CD4-positive, alpha-beta T cell (primary cell): ENCODE data around the gene ZNF624. TPM values are rescaled to one million over a fixed set of nuclear protein-coding genes. Genes with fewer than 3 reads are reported as not detected.
A peak's percentile ranks its signal among the peaks of the same experiment; 100 is the strongest.
"Not testable (repeated sequence)": the region's sequence is repeated elsewhere in the genome, so short reads cannot be mapped to it uniquely, and the experiment has no call there.

Experiments used
- ATAC-seq: fragments of 200-7000 bp; cut with Tn5 transposase; one replicate; pipeline ENCODE4 v1.10.0; 2022; ENCODE audit warnings: mild to moderate bottlenecking; ENCODE audit not compliant: poor library complexity
- CTCF ChIA-PET: fragments of 350-600 bp; sonication (Branson Sonifier 250); formaldehyde crosslinking; loops from one replicate; lab custom pipeline; 2021; ENCODE audit warnings: antibody characterized with exemption, inconsistent platforms; lab: Charles Lee
- POLR2A ChIA-PET: fragments of 350-600 bp; sonication (Branson Sonifier 250); formaldehyde crosslinking; loops from one replicate; lab custom pipeline; 2021; ENCODE audit warnings: antibody characterized with exemption, inconsistent platforms; lab: Charles Lee
- DNase-seq, 14 experiments: peaks; one replicate each; pipeline ENCODE4 v3.0.0-alpha.2; 2013 to 2020; ENCODE audit warnings: mixed read lengths in 2 of 14
- H3K27ac ChIP-seq, 2 donors: one replicate each; pipeline versions ENCODE4 v1.5.1 to v1.7.0; 2013; ENCODE audit warnings: low read length in 2 of 2, low read depth in 1 of 2, mild to moderate bottlenecking in 1 of 2
- H3K27me3 ChIP-seq, 2 experiments: 1 replicate in 1 of 2; 2 replicates in 1 of 2; pipeline versions ENCODE4 v1.6.1 to v1.7.0; 2013; ENCODE audit warnings: low read length in 2 of 2, control low read depth in 1 of 2, mild to moderate bottlenecking in 1 of 2, moderate library complexity in 1 of 2; ENCODE audit not compliant: insufficient read depth in 2 of 2, control insufficient read depth in 1 of 2
- H3K36me3 ChIP-seq: one replicate; pipeline ENCODE4 v1.6.1; 2013; ENCODE audit warnings: low read length, control low read depth; ENCODE audit not compliant: insufficient read depth
- H3K4me1 ChIP-seq: one replicate; pipeline ENCODE4 v1.6.1; 2013; ENCODE audit warnings: low read length, control low read depth; ENCODE audit not compliant: insufficient read depth
- H3K4me3 ChIP-seq: one replicate; pipeline ENCODE4 v1.5.1; 2013; ENCODE audit warnings: mild to moderate bottlenecking, low read length, moderate library complexity
- H3K9me3 ChIP-seq, 2 experiments: 1 replicate in 1 of 2; 2 replicates in 1 of 2; pipeline versions ENCODE4 v1.6.1 to v1.7.0; 2013; ENCODE audit warnings: low read length in 2 of 2, mild to moderate bottlenecking in 2 of 2, control low read depth in 1 of 2, moderate library complexity in 1 of 2; ENCODE audit not compliant: control insufficient read depth in 1 of 2, insufficient read depth in 1 of 2
- H3K27ac Mint-ChIP-seq: one replicate; pipeline ENCODE4 v1.8.0; 2020; ENCODE audit warnings: mixed read lengths
- H3K27me3 Mint-ChIP-seq: one replicate; pipeline ENCODE4 v1.8.0; 2021; ENCODE audit warnings: mixed read lengths
- H3K36me3 Mint-ChIP-seq: one replicate; pipeline ENCODE4 v1.8.0; 2021; ENCODE audit warnings: low read depth, mixed read lengths
- H3K4me1 Mint-ChIP-seq: one replicate; pipeline ENCODE4 v1.8.0; 2021; ENCODE audit warnings: low read depth, mixed read lengths
- H3K4me3 Mint-ChIP-seq: one replicate; pipeline ENCODE4 v1.8.0; 2020; ENCODE audit warnings: mild to moderate bottlenecking, mixed read lengths
- H3K9me3 Mint-ChIP-seq: one replicate; pipeline ENCODE4 v1.8.0; 2020; ENCODE audit warnings: mixed read lengths
- CTCF ChIP-seq: fragments of 200-600 bp; IDR thresholded peaks from one replicate; pipeline ENCODE4 v1.8.0; 2022; ENCODE audit warnings: antibody characterized with exemption, mild to moderate bottlenecking
- intact Hi-C, 2 experiments: fragments of 100-400 bp; cut with DNase I in 1 of 2; cut with micrococcal nuclease in 1 of 2; formaldehyde crosslinking; loops; one replicate each; pipeline versions ENCODE4 v1.15.1 to v1.9.0; 2023 to 2025; cut with DNase I, micrococcal nuclease
- total RNA-seq, 174 experiments: library from RNA in 2 of 174; stranded (reverse) in 2 of 174; gene quantifications; one replicate each; pipeline ENCODE4 v1.2.3 and lab custom pipeline; 2021 to 2026

Gene ZNF624
- total RNA-seq, 2 experiments from 2014 or later = 2.8 to 3.2 TPM

GRCh38 chr17:16686019-16686418, 32.4 kb upstream of the ZNF624 start:
- H3K27ac Mint-ChIP-seq, intact Hi-C loops, POLR2A ChIA-PET, ATAC-seq, H3K4me1 Mint-ChIP-seq, CTCF ChIA-PET, H3K36me3 Mint-ChIP-seq, H3K9me3 Mint-ChIP-seq, DNase-seq, H3K27me3 ChIP-seq, H3K36me3 ChIP-seq, H3K4me1 ChIP-seq, H3K27ac ChIP-seq, H3K4me3 Mint-ChIP-seq, H3K4me3 ChIP-seq: not testable (repeated sequence)
- peaks cover 32% of the 10 kb centered on the region for H3K27me3 Mint-ChIP-seq
- H3K9me3 ChIP-seq = peaks cover 0 to 14% of the 10 kb centered on the region in 2 experiments

GRCh38 chr17:16683290-16684138, 29.9 kb upstream of the ZNF624 start:
- H3K27me3 Mint-ChIP-seq = peaks cover 25% of the 10 kb centered on the region
- H3K36me3 Mint-ChIP-seq, H3K9me3 Mint-ChIP-seq, POLR2A ChIA-PET, H3K4me3 ChIP-seq, H3K4me3 Mint-ChIP-seq, ATAC-seq, H3K27ac ChIP-seq, CTCF ChIA-PET, H3K4me1 ChIP-seq, H3K4me1 Mint-ChIP-seq, H3K36me3 ChIP-seq, H3K27me3 ChIP-seq, H3K9me3 ChIP-seq, H3K27ac Mint-ChIP-seq, DNase-seq, intact Hi-C loops: not testable (repeated sequence)

- Histone ChIP-seq H3K36me3 (no peaks in the 10 kb centered on the region), H3K4me3 (no peak overlapping the region), H3K27ac (no peak overlapping the region), H3K27me3 (peaks cover 0 to 2% of the 10 kb centered on the region in 2 experiments), H3K4me1 (no peaks in the 10 kb centered on the region), H3K9me3 (no peaks in the 10 kb centered on the region)
- no peak for ATAC-seq
- H3K27me3 Mint-ChIP-seq = peaks cover 19% of the 10 kb centered on the region
- no peaks in the 10 kb centered on the region for H3K9me3 Mint-ChIP-seq
- H3K36me3 Mint-ChIP-seq = no peaks in the 10 kb centered on the region
- no peak for DNase-seq
- intact Hi-C loops = no loop called here
- H3K4me3 Mint-ChIP-seq = no peak overlapping the region
- CTCF ChIA-PET = no interaction called here
- no peaks in the 10 kb centered on the region for H3K4me1 Mint-ChIP-seq
- no peak overlapping the region for H3K27ac Mint-ChIP-seq
- POLR2A ChIA-PET = no interaction called here
- no peak for TF ChIP-seq CTCF
Measured at GRCh38 chr17:16676676-16677268, 23.1 kb upstream of the ZNF624 start.

- H3K36me3 ChIP-seq, H3K27ac ChIP-seq, intact Hi-C loops, H3K36me3 Mint-ChIP-seq, POLR2A ChIA-PET, H3K4me3 ChIP-seq, H3K4me1 ChIP-seq, H3K9me3 Mint-ChIP-seq, ATAC-seq, H3K4me1 Mint-ChIP-seq, CTCF ChIA-PET, H3K9me3 ChIP-seq, H3K27ac Mint-ChIP-seq: not testable (repeated sequence)
- Mint-ChIP-seq H3K4me3 (peak overlapping the region; percentile 56), H3K27me3 (peaks cover 74% of the 10 kb centered on the region)
- peaks cover 21 to 24% of the 10 kb centered on the region in 2 experiments for H3K27me3 ChIP-seq
- peak in 3 of 14 experiments; percentile 17 to 31 (median 21) for DNase-seq
Measured at GRCh38 chr17:16666907-16667636, 13.4 kb upstream of the ZNF624 start.

GRCh38 chr17:16666553-16666906, 12.9 kb upstream of the ZNF624 start:
- intact Hi-C loops, H3K36me3 ChIP-seq, H3K9me3 Mint-ChIP-seq, H3K4me1 ChIP-seq, H3K4me3 ChIP-seq, H3K9me3 ChIP-seq, DNase-seq, ATAC-seq, H3K27ac Mint-ChIP-seq, POLR2A ChIA-PET, H3K27ac ChIP-seq, H3K36me3 Mint-ChIP-seq, CTCF ChIA-PET, H3K4me1 Mint-ChIP-seq, H3K4me3 Mint-ChIP-seq: not testable (repeated sequence)
- H3K27me3 Mint-ChIP-seq = peaks cover 70% of the 10 kb centered on the region
- peaks cover 21 to 28% of the 10 kb centered on the region in 2 experiments for H3K27me3 ChIP-seq
